Liver (tissue), 9 donors: Measurements from ENCODE around the gene UMAD1. TPM values are rescaled to one million over a fixed set of nuclear protein-coding genes. Genes with fewer than 3 reads are reported as not detected.

ENCODE experiments used
- DNase-seq: peaks from one replicate; pipeline ENCODE4 v3.0.0-alpha.2; 2017; ENCODE audit warnings: low spot score
- H3K27ac ChIP-seq, 2 donors: one replicate each; pipeline ENCODE4 v1.7.0; 2013; ENCODE audit warnings: inconsistent platforms in 2 of 2, low read length in 2 of 2, control low read depth in 1 of 2, low read depth in 1 of 2, mild to moderate bottlenecking in 1 of 2
- H3K27me3 ChIP-seq, 4 donors: one replicate each; pipeline versions ENCODE4 v1.6.1 to v1.7.0; 2013; ENCODE audit warnings: low read length in 3 of 4, inconsistent platforms in 1 of 4, mild to moderate bottlenecking in 1 of 4, moderate library complexity in 1 of 4; ENCODE audit not compliant: control insufficient read depth in 4 of 4, insufficient read depth in 4 of 4
- H3K36me3 ChIP-seq, 4 donors: one replicate each; pipeline versions ENCODE4 v1.6.1 to v1.7.0; 2013; ENCODE audit warnings: low read length in 3 of 4, mild to moderate bottlenecking in 3 of 4, low read depth in 1 of 4, moderate library complexity in 1 of 4; ENCODE audit not compliant: control insufficient read depth in 4 of 4, insufficient read depth in 3 of 4
- H3K4me1 ChIP-seq, 4 donors: one replicate each; pipeline versions ENCODE4 v1.6.1 to v1.7.0; 2013; ENCODE audit warnings: low read length in 3 of 4, mild to moderate bottlenecking in 3 of 4, moderate library complexity in 1 of 4; ENCODE audit not compliant: control insufficient read depth in 4 of 4, insufficient read depth in 4 of 4
- H3K4me3 ChIP-seq, 3 donors: one replicate each; pipeline versions ENCODE4 v1.6.1 to v1.7.0; 2013; ENCODE audit warnings: low read length in 3 of 3, control low read depth in 1 of 3, low read depth in 1 of 3, mild to moderate bottlenecking in 1 of 3
- H3K9ac ChIP-seq, 2 donors: one replicate each; pipeline ENCODE4 v1.7.0; 2013; ENCODE audit warnings: low read length in 2 of 2, mild to moderate bottlenecking in 2 of 2, moderate library complexity in 2 of 2, control low read depth in 1 of 2, low read depth in 1 of 2
- H3K9me3 ChIP-seq, 4 donors: one replicate each; pipeline versions ENCODE4 v1.6.1 to v1.7.0; 2013; ENCODE audit warnings: low read length in 3 of 4; ENCODE audit not compliant: control insufficient read depth in 4 of 4
- ATF3 ChIP-seq: IDR thresholded peaks from 2 replicates; pipeline ENCODE4 v1.6.1; 2016; ENCODE audit warnings: antibody characterized with exemption
- CTCF ChIP-seq: fragments of 150-350 bp; IDR thresholded peaks from 2 replicates; pipeline ENCODE4 v1.5.1; 2017; ENCODE audit warnings: improper control_type of control experiment, low read depth, low read length; ENCODE audit not compliant: missing input control
- EGR1 ChIP-seq, 2 donors: IDR thresholded peaks; 2 replicates each; pipeline ENCODE4 v1.6.1; 2016 to 2018; ENCODE audit warnings: antibody characterized with exemption in 2 of 2, low read depth in 2 of 2
- FOXA1 ChIP-seq: IDR thresholded peaks from 2 replicates; pipeline ENCODE4 v1.6.1; 2016; ENCODE audit warnings: antibody characterized with exemption
- HNF4A ChIP-seq, 2 donors: conservative IDR thresholded peaks; 2 replicates each; pipeline ENCODE4 v1.6.1; 2016; ENCODE audit warnings: antibody characterized with exemption in 2 of 2, mild to moderate bottlenecking in 2 of 2
- HNF4G ChIP-seq: IDR thresholded peaks from 2 replicates; pipeline ENCODE4 v1.6.1; 2016; ENCODE audit warnings: antibody characterized with exemption
- JUND ChIP-seq, 2 donors: IDR thresholded peaks; 2 replicates each; pipeline ENCODE4 v1.6.1; 2016; ENCODE audit warnings: antibody characterized with exemption in 2 of 2
- MAX ChIP-seq: IDR thresholded peaks from 2 replicates; pipeline ENCODE4 v1.6.1; 2016; ENCODE audit warnings: antibody characterized with exemption
- NR2F2 ChIP-seq: IDR thresholded peaks from 2 replicates; pipeline ENCODE4 v1.6.1; 2016; ENCODE audit warnings: antibody characterized with exemption
- REST ChIP-seq: IDR thresholded peaks from 2 replicates; pipeline ENCODE4 v1.6.1; 2016; ENCODE audit warnings: antibody characterized with exemption, mild to moderate bottlenecking
- RXRA ChIP-seq, 2 donors: IDR thresholded peaks; 2 replicates each; pipeline ENCODE4 v1.6.1; 2017 to 2018; ENCODE audit warnings: antibody characterized with exemption in 2 of 2, mild to moderate bottlenecking in 1 of 2
- SP1 ChIP-seq: IDR thresholded peaks from 2 replicates; pipeline ENCODE4 v1.6.1; 2018; ENCODE audit warnings: antibody characterized with exemption, mild to moderate bottlenecking
- TAF1 ChIP-seq: conservative IDR thresholded peaks from 2 replicates; pipeline ENCODE4 v1.6.1; 2016; ENCODE audit warnings: antibody characterized with exemption, mild to moderate bottlenecking
- YY1 ChIP-seq: IDR thresholded peaks from 2 replicates; pipeline ENCODE4 v1.6.1; 2016; ENCODE audit warnings: antibody characterized with exemption, mild to moderate bottlenecking
- ZBTB33 ChIP-seq: IDR thresholded peaks from 2 replicates; pipeline ENCODE4 v1.6.1; 2016; ENCODE audit warnings: antibody characterized with exemption
- WGBS: extraction: QIAGEN DNeasy Blood & Tissue Kit; methylation state at CpG from one replicate; pipeline ENCODE4 v1.1.7; 2013; 5-methylcytosine and 5-hydroxymethylcytosine counted together
- polyA plus RNA-seq, 2 donors: library from polyadenylated mRNA; stranded (reverse) in 1 of 2; unstranded in 1 of 2; fragments of 200-250 nt in 1 of 2; fragments of >200 nt in 1 of 2; fragmentation: Nextera tagmentation in 1 of 2; extraction: Ambion mirVana in 1 of 2; gene quantifications; one replicate each; pipeline versions ENCODE4 v1.2.1 to v1.2.3, GENCODE V29; 2013 to 2015
- total RNA-seq, 2 donors: library from RNA; depleted of rRNA; stranded (reverse); fragments of >200 nt; gene quantifications; one replicate each; pipeline ENCODE4 v1.2.3, GENCODE V29; 2014
- donor health status: healthy.
- donor health status: healthy.
- donor health status: healthy.
- donor health status: healthy.
- donor health status: healthy.

The UMAD1 gene
- total and polyA plus RNA-seq, 4 donors = 5.9 to 12.2 (median 7.9) TPM

GRCh38 chr7:7639421-7639820 is 1.1 kb upstream of the UMAD1 start:
- peak overlapping the region; percentile 63 to 98 (median 91) for H3K4me3 ChIP-seq
- DNase-seq = no peak
- peaks cover 3 to 18% (median 14%) of the 10 kb centered on the region in 4 donors for H3K4me1 ChIP-seq
- no peaks in the 10 kb centered on the region for H3K9me3 ChIP-seq
- H3K27ac ChIP-seq = no peak overlapping the region
- no peaks in the 10 kb centered on the region for H3K27me3 ChIP-seq
- peak overlapping the region in 1 of 2 donors; percentile 4 for H3K9ac ChIP-seq
- 26% methylated on average over 5 of the region's 5 CpGs for WGBS
- peaks cover 0 to 3% (median 2%) of the 10 kb centered on the region in 4 donors for H3K36me3 ChIP-seq
- TF ChIP-seq NR2F2 = no peak
- no peak for TF ChIP-seq JUND (IDR thresholded peaks at IDR 0.05)
- no peak for TF ChIP-seq FOXA1
- TF ChIP-seq ATF3 = no peak
- TF ChIP-seq YY1 = no peak
- no peak for TF ChIP-seq MAX
- TF ChIP-seq HNF4G = no peak
- TF ChIP-seq SP1 = no peak
- TF ChIP-seq HNF4A (conservative IDR thresholded peaks at IDR 0.05) = no peak

GRCh38 chr7:7639847-7640220 is 718 bp upstream of the UMAD1 start:
- under 1% methylated on average over 19 of the region's 19 CpGs for WGBS
- TF ChIP-seq NR2F2 (no peak), ATF3 (no peak), MAX (no peak), FOXA1 (no peak), CTCF (no peak), YY1 (no peak), HNF4A (conservative IDR thresholded peaks at IDR 0.05) (no peak), RXRA (IDR thresholded peaks at IDR 0.05) (no peak), EGR1 (IDR thresholded peaks at IDR 0.05; ENCODE audit: low read depth in 2 of 2) (no peak), JUND (IDR thresholded peaks at IDR 0.05) (no peak)
- H3K27ac ChIP-seq = peak overlapping the region; percentile 58 to 73

GRCh38 chr7:7641129-7641663 is 644 bp downstream of the UMAD1 start:
- WGBS = 9% methylated on average over 22 of the region's 22 CpGs
- H3K27ac ChIP-seq = peak overlapping the region; percentile 89
- peak; percentile 49 for DNase-seq
- no peaks in the 10 kb centered on the region for H3K27me3 ChIP-seq
- H3K9ac ChIP-seq = peak overlapping the region; percentile 44 to 89
- H3K9me3 ChIP-seq = no peaks in the 10 kb centered on the region
- H3K36me3 ChIP-seq = peaks cover 0 to 3% (median 1%) of the 10 kb centered on the region in 4 donors
- H3K4me3 ChIP-seq = peak overlapping the region; percentile 71 to 94 (median 84)
- peaks cover 3 to 18% (median 14%) of the 10 kb centered on the region in 4 donors for H3K4me1 ChIP-seq
- no peak for TF ChIP-seq NR2F2
- no peak for TF ChIP-seq ZBTB33
- TF ChIP-seq YY1 = no peak
- TF ChIP-seq EGR1 (IDR thresholded peaks at IDR 0.05; ENCODE audit: low read depth in 2 of 2) = no peak
- TF ChIP-seq TAF1 = no peak
- no peak for TF ChIP-seq CTCF
- no peak for TF ChIP-seq REST
- TF ChIP-seq SP1 = no peak
- no peak for TF ChIP-seq JUND (IDR thresholded peaks at IDR 0.05)

More at GRCh38 chr7:7639847-7640220, 718 bp upstream of the UMAD1 start:
- DNase-seq = no peak
- Histone ChIP-seq H3K9ac (peak overlapping the region; percentile 3 to 4), H3K36me3 (peaks cover 0 to 3% (median 1%) of the 10 kb centered on the region in 4 donors), H3K9me3 (no peaks in the 10 kb centered on the region), H3K4me1 (peaks cover 3 to 18% (median 14%) of the 10 kb centered on the region in 4 donors), H3K27me3 (no peaks in the 10 kb centered on the region), H3K4me3 (peak overlapping the region; percentile 63 to 98 (median 91))
